PC-9 (cell line): Measurements from ENCODE around the gene MBTPS1. TPM values are rescaled to one million over a fixed set of nuclear protein-coding genes. Genes with fewer than 3 reads are reported as not detected.

Experiments used
- BruUV-seq: library from RNA; stranded (reverse); fragments of 400-500 nt; replicated peaks from 2 replicates; lab custom pipeline; 2021; lab: Mats Ljungman, UMichigan
- CTCF ChIA-PET: fragments of 300-600 bp; sonication (Branson Sonifier 250); formaldehyde crosslinking; loops from one replicate; lab custom pipeline; 2022; ENCODE audit warnings: antibody characterized with exemption; lab: Charles Lee
- POLR2A ChIA-PET: fragments of 300-600 bp; sonication (Branson Sonifier 250); formaldehyde crosslinking; loops from one replicate; lab custom pipeline; 2022; ENCODE audit warnings: antibody characterized with exemption; ENCODE audit not compliant: unreplicated experiment; lab: Charles Lee
- DNase-seq, 2 experiments: peaks; one replicate each; pipeline versions ENCODE4 v3.0.0 to v3.0.0-alpha.2; 2015 to 2022; ENCODE audit warnings: mixed read lengths in 1 of 2
- H2AFZ ChIP-seq: fragments of 200-600 bp; sonication (generic); 2 replicates; pipeline ENCODE4 v1.8.1; 2017; ENCODE audit warnings: antibody characterized with exemption
- H3F3A ChIP-seq: fragments of 200-600 bp; sonication (generic); 2 replicates; pipeline ENCODE4 v1.8.1; 2017; ENCODE audit warnings: antibody characterized with exemption, mild to moderate bottlenecking, low read depth; ENCODE audit not compliant: insufficient read depth
- H3K27ac ChIP-seq: fragments of 200-600 bp; sonication (generic); 2 replicates; pipeline ENCODE4 v1.6.1; 2016; ENCODE audit warnings: mixed run types
- H3K27me3 ChIP-seq: fragments of 200-600 bp; sonication (generic); 2 replicates; pipeline ENCODE4 v1.6.1; 2016; ENCODE audit warnings: low read depth, mixed run types; ENCODE audit not compliant: insufficient read depth
- H3K36me3 ChIP-seq: fragments of 200-600 bp; sonication (generic); 2 replicates; pipeline ENCODE4 v1.6.1; 2016; ENCODE audit warnings: low read depth, mixed run types
- H3K4me1 ChIP-seq: fragments of 200-600 bp; sonication (generic); replicated peaks from 2 replicates; pipeline ENCODE4 v1.6.1; 2016; ENCODE audit warnings: mixed run types; ENCODE audit not compliant: insufficient read depth
- H3K4me2 ChIP-seq: fragments of 200-600 bp; sonication (generic); 2 replicates; pipeline ENCODE4 v1.6.1; 2017; ENCODE audit warnings: mixed run types
- H3K4me3 ChIP-seq: fragments of 200-600 bp; sonication (generic); 2 replicates; pipeline ENCODE4 v1.6.1; 2016; ENCODE audit warnings: mixed run types
- H3K79me2 ChIP-seq: fragments of 200-600 bp; sonication (generic); 2 replicates; pipeline ENCODE4 v1.6.1; 2017; ENCODE audit warnings: low read depth, mixed run types
- H3K9me2 ChIP-seq: fragments of 200-600 bp; sonication (generic); 2 replicates; pipeline ENCODE4 v1.8.1; 2017; ENCODE audit warnings: mild to moderate bottlenecking; ENCODE audit not compliant: insufficient read depth
- H3K9me3 ChIP-seq: fragments of 200-600 bp; sonication (generic); 2 replicates; pipeline ENCODE4 v1.8.1; 2016; ENCODE audit warnings: low read depth; ENCODE audit not compliant: insufficient read depth
- H4K20me1 ChIP-seq: fragments of 200-600 bp; sonication (generic); 2 replicates; pipeline ENCODE4 v1.8.1; 2017; ENCODE audit not compliant: insufficient read depth
- EZH2 ChIP-seq: fragments of 200-600 bp; sonication (generic); IDR thresholded peaks from 2 replicates; pipeline ENCODE4 v1.8.0; 2017; ENCODE audit warnings: antibody characterized with exemption, low read depth
- intact Hi-C: fragments of 100-400 bp; cut with micrococcal nuclease; formaldehyde crosslinking; loops from one replicate; pipeline ENCODE4 v1.10.0; 2022; ENCODE audit not compliant: unreplicated experiment
- total RNA-seq: library from RNA; stranded (reverse); gene quantifications from 2 replicates; pipeline ENCODE4 v1.2.3, GENCODE V29; 2021
- TF ChIP-seq, protein P1 (sequence below): fragments of 200-600 bp; sonication (generic); conservative IDR thresholded peaks from 2 replicates; pipeline ENCODE4 v1.6.1; 2017; ENCODE audit warnings: mixed run types, antibody characterized with exemption, mild to moderate bottlenecking, moderate library complexity

MBTPS1 gene
- total RNA-seq, 1 experiment from 2014 or later, result 96.0 TPM

DNA sequence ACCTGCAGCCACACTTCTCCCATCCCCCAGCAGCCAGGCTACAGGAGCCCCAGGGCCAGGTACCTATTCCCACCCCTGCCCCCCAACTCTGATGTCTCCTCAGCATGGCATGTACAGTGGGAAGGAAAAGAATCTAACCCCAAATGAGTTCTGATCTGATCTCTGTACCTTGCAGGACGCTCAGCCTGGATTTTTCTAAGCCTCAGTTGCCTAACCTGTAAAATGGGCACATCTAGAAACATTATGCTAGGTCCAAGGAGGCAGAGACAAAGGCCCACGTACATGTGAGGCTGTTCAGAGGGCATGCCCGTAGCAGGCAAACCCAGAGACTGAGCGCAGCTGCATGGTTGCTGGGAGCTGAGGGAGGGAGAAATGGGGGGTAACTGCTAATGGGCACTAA is 109.2 kb downstream of the MBTPS1 start:
- no peaks in the 10 kb centered on the region for H3K9me3 ChIP-seq
- POLR2A ChIA-PET, result no interaction called here
- no peak overlapping the region for H3K27ac ChIP-seq
- no TSS peak for BruUV-seq
- DNase-seq, result no peak
- intact Hi-C loops, result no loop called here
- H2AFZ ChIP-seq, result no peak overlapping the region
- H3K4me3 ChIP-seq, result no peak overlapping the region
- H3K4me1 ChIP-seq, result no peaks in the 10 kb centered on the region
- peaks cover 23% of the 10 kb centered on the region for H3K27me3 ChIP-seq
- H3F3A ChIP-seq, result no peaks in the 10 kb centered on the region
- H3K36me3 ChIP-seq, result no peaks in the 10 kb centered on the region
- no peaks in the 10 kb centered on the region for H3K79me2 ChIP-seq
- TF ChIP-seq, protein P1, sequence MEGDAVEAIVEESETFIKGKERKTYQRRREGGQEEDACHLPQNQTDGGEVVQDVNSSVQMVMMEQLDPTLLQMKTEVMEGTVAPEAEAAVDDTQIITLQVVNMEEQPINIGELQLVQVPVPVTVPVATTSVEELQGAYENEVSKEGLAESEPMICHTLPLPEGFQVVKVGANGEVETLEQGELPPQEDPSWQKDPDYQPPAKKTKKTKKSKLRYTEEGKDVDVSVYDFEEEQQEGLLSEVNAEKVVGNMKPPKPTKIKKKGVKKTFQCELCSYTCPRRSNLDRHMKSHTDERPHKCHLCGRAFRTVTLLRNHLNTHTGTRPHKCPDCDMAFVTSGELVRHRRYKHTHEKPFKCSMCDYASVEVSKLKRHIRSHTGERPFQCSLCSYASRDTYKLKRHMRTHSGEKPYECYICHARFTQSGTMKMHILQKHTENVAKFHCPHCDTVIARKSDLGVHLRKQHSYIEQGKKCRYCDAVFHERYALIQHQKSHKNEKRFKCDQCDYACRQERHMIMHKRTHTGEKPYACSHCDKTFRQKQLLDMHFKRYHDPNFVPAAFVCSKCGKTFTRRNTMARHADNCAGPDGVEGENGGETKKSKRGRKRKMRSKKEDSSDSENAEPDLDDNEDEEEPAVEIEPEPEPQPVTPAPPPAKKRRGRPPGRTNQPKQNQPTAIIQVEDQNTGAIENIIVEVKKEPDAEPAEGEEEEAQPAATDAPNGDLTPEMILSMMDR, result no peak
- no peak for TF ChIP-seq EZH2
- H3K9me2 ChIP-seq, result no peaks in the 10 kb centered on the region
- no peaks in the 10 kb centered on the region for H4K20me1 ChIP-seq
- H3K4me2 ChIP-seq, result no peak overlapping the region
- CTCF ChIA-PET, result no interaction called here

GRCh38 chr16:84005391-84005790 is 111.4 kb downstream of the MBTPS1 start:
- no peaks in the 10 kb centered on the region for H3K4me1 ChIP-seq
- no peaks in the 10 kb centered on the region for H3K36me3 ChIP-seq
- H2AFZ ChIP-seq, result no peak overlapping the region
- H3K9me2 ChIP-seq, result no peaks in the 10 kb centered on the region
- ChIA-PET POLR2A (no interaction called here), CTCF (no interaction called here)
- H3K79me2 ChIP-seq, result no peaks in the 10 kb centered on the region
- intact Hi-C loops, result no loop called here
- H3K27me3 ChIP-seq, result peaks cover 23% of the 10 kb centered on the region
- BruUV-seq, result no TSS peak
- H3K27ac ChIP-seq, result no peak overlapping the region
- no peak for DNase-seq
- H3K9me3 ChIP-seq, result no peaks in the 10 kb centered on the region
- TF ChIP-seq, protein P1, result no peak
- no peak for TF ChIP-seq EZH2
- no peak overlapping the region for H3K4me2 ChIP-seq
- H3K4me3 ChIP-seq, result no peak overlapping the region
- H4K20me1 ChIP-seq, result no peaks in the 10 kb centered on the region
- H3F3A ChIP-seq, result no peaks in the 10 kb centered on the region

- no peak for DNase-seq
- ChIA-PET POLR2A (no interaction called here), CTCF (no interaction called here)
- H3K4me2 ChIP-seq, result no peak overlapping the region
- H4K20me1 ChIP-seq, result no peaks in the 10 kb centered on the region
- no peak for TF ChIP-seq EZH2
- TF ChIP-seq, protein P1, result no peak
- intact Hi-C loops, result no loop called here
- H3K79me2 ChIP-seq, result no peaks in the 10 kb centered on the region
- H3K4me1 ChIP-seq, result no peaks in the 10 kb centered on the region
- H3F3A ChIP-seq, result no peaks in the 10 kb centered on the region
- no peak overlapping the region for H3K4me3 ChIP-seq
- no peaks in the 10 kb centered on the region for H3K9me3 ChIP-seq
- H3K36me3 ChIP-seq, result no peaks in the 10 kb centered on the region
- peaks cover 23% of the 10 kb centered on the region for H3K27me3 ChIP-seq
- no peak overlapping the region for H2AFZ ChIP-seq
- no peak overlapping the region for H3K27ac ChIP-seq
- no peaks in the 10 kb centered on the region for H3K9me2 ChIP-seq
- BruUV-seq, result no TSS peak
Observed at GRCh38 chr16:84004442-84004841, 112.3 kb downstream of the MBTPS1 start.

Other genes with a start within 250 kb of the MBTPS1 start
- 4.7 and 5.5 TPM in 2 replicates for gene MLYCD, start 217.8 kb downstream of the MBTPS1 start, total RNA-seq
- gene OSGIN1, start 163.7 kb downstream of the MBTPS1 start, total RNA-seq, result 41.3 and 44.8 TPM in 2 replicates
- gene NECAB2, start 148.7 kb downstream of the MBTPS1 start, total RNA-seq, result 0.74 and 1.3 TPM in 2 replicates
- not detected in 2 replicates for gene SLC38A8, start 74.1 kb downstream of the MBTPS1 start, total RNA-seq
- gene HSDL1, start 28.2 kb upstream of the MBTPS1 start, total RNA-seq, result 30.5 and 32.1 TPM in 2 replicates
- 1.2 and 3.9 TPM in 2 replicates for gene DNAAF1, start 28.4 kb upstream of the MBTPS1 start, total RNA-seq
- gene TAF1C, start 70.1 kb upstream of the MBTPS1 start, total RNA-seq, result 40.2 and 43.0 TPM in 2 replicates
- not detected in 2 replicates for gene ADAD2, start 74.2 kb upstream of the MBTPS1 start, total RNA-seq
- not detected in 2 replicates for gene KCNG4, start 123.1 kb upstream of the MBTPS1 start, total RNA-seq
- gene WFDC1, start 177.9 kb upstream of the MBTPS1 start, total RNA-seq, result not detected in 2 replicates